ENCODE results near the gene PLSCR4. TPM values are rescaled to one million over a fixed set of nuclear protein-coding genes. Genes with fewer than 3 reads are reported as not detected.

PLSCR4 gene
- polyA plus RNA-seq, 2 of the 4 experiments (the other 2 are of a cell fraction) = 8.3 to 17.2 TPM

- FAIRE-seq = peak; percentile 18
- TF ChIP-seq CBX2 (IDR thresholded peaks at IDR 0.05; ENCODE audit: borderline replicate concordance, low read depth) (no peak), HES2 (IDR thresholded peaks at IDR 0.05) (0 out of 2 replicates have a peak, but pooled peaks have one; percentile 8), HOXB5 (CRISPR knock-in tag; IDR thresholded peaks at IDR 0.05) (no peak), HDAC2 (IDR thresholded peaks at IDR 0.05) (no peak), CEBPB (IDR thresholded peaks at IDR 0.05) (peak; percentile 64 to 77; a peak in 3 of 4 replicates), ZFP36 (IDR thresholded peaks at IDR 0.05; ENCODE audit: borderline replicate concordance, partially characterized antibody) (no peak), BHLHE40 (IDR thresholded peaks at IDR 0.05; ENCODE audit: low read depth, low read length) (no peak), RAD21 (conservative IDR thresholded peaks at IDR 0.05 in 1 of 2, IDR thresholded peaks at IDR 0.05 in 1 of 2) (peak; percentile 41 to 52; a peak in 4 of 5 replicates), NPAS2 (CRISPR knock-in tag; IDR thresholded peaks at IDR 0.05; ENCODE audit: borderline replicate concordance) (no peak), SMC3 (IDR thresholded peaks at IDR 0.05) (peak; percentile 55)
- TF ChIP-seq, protein P1, sequence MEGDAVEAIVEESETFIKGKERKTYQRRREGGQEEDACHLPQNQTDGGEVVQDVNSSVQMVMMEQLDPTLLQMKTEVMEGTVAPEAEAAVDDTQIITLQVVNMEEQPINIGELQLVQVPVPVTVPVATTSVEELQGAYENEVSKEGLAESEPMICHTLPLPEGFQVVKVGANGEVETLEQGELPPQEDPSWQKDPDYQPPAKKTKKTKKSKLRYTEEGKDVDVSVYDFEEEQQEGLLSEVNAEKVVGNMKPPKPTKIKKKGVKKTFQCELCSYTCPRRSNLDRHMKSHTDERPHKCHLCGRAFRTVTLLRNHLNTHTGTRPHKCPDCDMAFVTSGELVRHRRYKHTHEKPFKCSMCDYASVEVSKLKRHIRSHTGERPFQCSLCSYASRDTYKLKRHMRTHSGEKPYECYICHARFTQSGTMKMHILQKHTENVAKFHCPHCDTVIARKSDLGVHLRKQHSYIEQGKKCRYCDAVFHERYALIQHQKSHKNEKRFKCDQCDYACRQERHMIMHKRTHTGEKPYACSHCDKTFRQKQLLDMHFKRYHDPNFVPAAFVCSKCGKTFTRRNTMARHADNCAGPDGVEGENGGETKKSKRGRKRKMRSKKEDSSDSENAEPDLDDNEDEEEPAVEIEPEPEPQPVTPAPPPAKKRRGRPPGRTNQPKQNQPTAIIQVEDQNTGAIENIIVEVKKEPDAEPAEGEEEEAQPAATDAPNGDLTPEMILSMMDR (IDR thresholded peaks at IDR 0.05) = peak; percentile 52
- ChIA-PET CTCF (interaction anchor here (1.1 to 3.8 kb wide), 4 partner anchors 8 to 87 kb away, joined by 3 to 19 read pairs (median 6); partner anchors contain the start of gene PLOD2), POLR2A (no interaction called here)
- H3K4me3 ChIP-seq = no peak overlapping the region
- peak overlapping the region; percentile 62 for H3K4me2 ChIP-seq
- no peaks in the 10 kb centered on the region for H3K9me3 ChIP-seq
- H3K27ac ChIP-seq = peak overlapping the region; percentile 45 to 59
- peak; percentile 58 to 61; a peak in 4 of 6 replicates for ATAC-seq
- 53% methylated on average over 1 of the region's 1 CpG for WGBS (ENCODE audit: missing lambda C conversion rate)
- DNase-seq (ENCODE audit: low read depth in 1 of 2, low spot score in 1 of 2) = no peak
- H3K4me1 ChIP-seq = peaks cover 96% of the 10 kb centered on the region
These were observed 102.4 kb downstream of the PLSCR4 start for GRCh38 chr3:146148468-146148931.

DNA sequence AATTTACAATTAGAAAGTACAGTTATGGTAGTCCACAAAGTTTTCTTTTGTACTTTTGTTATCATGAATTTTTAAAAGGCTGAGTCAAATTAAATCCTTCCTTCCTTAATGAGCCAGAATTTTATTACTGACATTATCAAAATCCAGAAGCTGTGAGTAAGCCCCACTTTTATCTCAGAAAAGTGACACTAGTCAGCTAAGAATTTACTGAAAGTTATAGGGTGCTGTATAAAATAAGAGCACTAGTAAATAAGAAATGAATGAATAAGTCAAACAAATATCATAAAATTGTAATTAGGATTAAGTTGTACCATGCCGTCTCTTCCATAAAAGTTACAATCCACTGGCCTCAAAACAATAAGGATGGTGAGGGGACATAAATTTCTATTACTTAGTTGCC, 105.3 kb downstream of the PLSCR4 start:
- no peak for DNase-seq (ENCODE audit: low read depth in 1 of 2, low spot score in 1 of 2)
- Histone ChIP-seq H3K27ac (no peak overlapping the region), H3K4me2 (no peak overlapping the region), H3K4me3 (no peak overlapping the region), H3K4me1 (peaks cover 100% of the 10 kb centered on the region), H3K9me3 (no peaks in the 10 kb centered on the region)
- CTCF ChIA-PET = interaction anchor here (0.8 to 3.8 kb wide), 9 partner anchors 9 to 80 kb away, joined by 3 to 19 read pairs (median 3); partner anchors contain the start of gene PLOD2
- no peak for TF ChIP-seq MAX (IDR thresholded peaks at IDR 0.05)
- TF ChIP-seq, protein P2, sequence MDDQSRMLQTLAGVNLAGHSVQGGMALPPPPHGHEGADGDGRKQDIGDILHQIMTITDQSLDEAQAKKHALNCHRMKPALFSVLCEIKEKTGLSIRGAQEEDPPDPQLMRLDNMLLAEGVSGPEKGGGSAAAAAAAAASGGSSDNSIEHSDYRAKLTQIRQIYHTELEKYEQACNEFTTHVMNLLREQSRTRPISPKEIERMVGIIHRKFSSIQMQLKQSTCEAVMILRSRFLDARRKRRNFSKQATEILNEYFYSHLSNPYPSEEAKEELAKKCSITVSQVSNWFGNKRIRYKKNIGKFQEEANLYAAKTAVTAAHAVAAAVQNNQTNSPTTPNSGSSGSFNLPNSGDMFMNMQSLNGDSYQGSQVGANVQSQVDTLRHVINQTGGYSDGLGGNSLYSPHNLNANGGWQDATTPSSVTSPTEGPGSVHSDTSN (IDR thresholded peaks at IDR 0.05) = no peak
- no peak for TF ChIP-seq FOSL2 (IDR thresholded peaks at IDR 0.05)
- TF ChIP-seq FOSL2 (CRISPR knock-in tag; IDR thresholded peaks at IDR 0.05) = no peak
- TF ChIP-seq ZC3H11A (IDR thresholded peaks at IDR 0.05) = no peak
- no peak for TF ChIP-seq CEBPB (IDR thresholded peaks at IDR 0.05)
- TF ChIP-seq SREBF2 (IDR thresholded peaks at IDR 0.05) = no peak
- POLR2A ChIA-PET = interaction anchor here (1.5 kb wide), 1 partner anchor 15 kb away, joined by 5 read pairs; the partner anchor contains the start of gene PLOD2
- FAIRE-seq = no peak
- WGBS (ENCODE audit: missing lambda C conversion rate) = 98% methylated on average over 1 of the region's 1 CpG
- ATAC-seq = no peak

GRCh38 chr3:146142757-146143156, 108.1 kb downstream of the PLSCR4 start:
- H3K4me1 ChIP-seq = peaks cover 91% of the 10 kb centered on the region
- DNase-seq (ENCODE audit: low read depth in 1 of 2, low spot score in 1 of 2) (no peak), ATAC-seq (peak in 1 of 2 experiments; percentile 40; a peak in 2 of 6 replicates), FAIRE-seq (no peak)
- H3K27ac ChIP-seq = no peak overlapping the region
- WGBS (ENCODE audit: missing lambda C conversion rate) = 92% methylated on average over 3 of the region's 3 CpGs
- TF ChIP-seq MAFK (IDR thresholded peaks at IDR 0.05; ENCODE audit: partially characterized antibody) = peak; percentile 87
- TF ChIP-seq ZNF302 (CRISPR knock-in tag; IDR thresholded peaks at IDR 0.05) = no peak
- TF ChIP-seq, protein P3, sequence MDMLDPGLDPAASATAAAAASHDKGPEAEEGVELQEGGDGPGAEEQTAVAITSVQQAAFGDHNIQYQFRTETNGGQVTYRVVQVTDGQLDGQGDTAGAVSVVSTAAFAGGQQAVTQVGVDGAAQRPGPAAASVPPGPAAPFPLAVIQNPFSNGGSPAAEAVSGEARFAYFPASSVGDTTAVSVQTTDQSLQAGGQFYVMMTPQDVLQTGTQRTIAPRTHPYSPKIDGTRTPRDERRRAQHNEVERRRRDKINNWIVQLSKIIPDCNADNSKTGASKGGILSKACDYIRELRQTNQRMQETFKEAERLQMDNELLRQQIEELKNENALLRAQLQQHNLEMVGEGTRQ (IDR thresholded peaks at IDR 0.05) = no peak
- TF ChIP-seq TP53 (CRISPR knock-in tag; IDR thresholded peaks at IDR 0.05) = no peak
- TF ChIP-seq MAX (IDR thresholded peaks at IDR 0.05) = no peak
- no peaks in the 10 kb centered on the region for H3K9me3 ChIP-seq
- ChIA-PET CTCF (interaction anchor here (1.1 to 1.4 kb wide), 3 partner anchors 15 to 45 kb away, joined by 3 to 4 read pairs (median 3); partner anchors contain the start of gene PLOD2), POLR2A (interaction anchor here (1.5 kb wide), 1 partner anchor 18 kb away, joined by 9 read pairs; the partner anchor contains the start of gene PLOD2)
- H3K4me2 ChIP-seq = peak overlapping the region; percentile 3; the same call in 2 of the 3 replicates
- no peak overlapping the region for H3K4me3 ChIP-seq

All from A549 (cell line).